ENCODE data around the gene PRKCA. TPM values are rescaled to one million over a fixed set of nuclear protein-coding genes. Genes with fewer than 3 reads are reported as not detected.

The PRKCA gene
- total and polyA plus RNA-seq, 4 donors = 3.0 to 14.1 (median 5.4) TPM

GRCh38 chr17:66793814-66794213, 491.4 kb downstream of the PRKCA start:
- no peak for TF ChIP-seq RAD21 (IDR thresholded peaks at IDR 0.05)
- no peak for TF ChIP-seq NR2F2 (IDR thresholded peaks at IDR 0.05)
- no peak overlapping the region for H3K4me3 ChIP-seq (ENCODE audit: low read depth in 1 of 3, low read length in 3 of 3)
- peaks cover 0 to 8% (median 3%) of the 10 kb centered on the region in 4 donors for H3K4me1 ChIP-seq (ENCODE audit: control insufficient read depth in 4 of 4, insufficient read depth in 4 of 4, low read length in 3 of 4)
- H3K9ac ChIP-seq (ENCODE audit: low read depth in 1 of 2, low read length in 2 of 2) = no peak overlapping the region
- DNase-seq (ENCODE audit: low spot score) = no peak
- H3K27ac ChIP-seq (ENCODE audit: low read depth in 1 of 2, low read length in 2 of 2) = no peak overlapping the region
- no peaks in the 10 kb centered on the region for H3K27me3 ChIP-seq (ENCODE audit: control insufficient read depth in 4 of 4, insufficient read depth in 4 of 4, low read length in 3 of 4)
- H3K36me3 ChIP-seq (ENCODE audit: control insufficient read depth in 4 of 4, insufficient read depth in 3 of 4, low read depth in 1 of 4, low read length in 3 of 4) = peaks cover 0 to 25% (median 9%) of the 10 kb centered on the region in 4 donors
- 75% methylated on average over 3 of the region's 3 CpGs for WGBS
- no peaks in the 10 kb centered on the region for H3K9me3 ChIP-seq (ENCODE audit: control insufficient read depth in 4 of 4, low read length in 3 of 4)

DNA sequence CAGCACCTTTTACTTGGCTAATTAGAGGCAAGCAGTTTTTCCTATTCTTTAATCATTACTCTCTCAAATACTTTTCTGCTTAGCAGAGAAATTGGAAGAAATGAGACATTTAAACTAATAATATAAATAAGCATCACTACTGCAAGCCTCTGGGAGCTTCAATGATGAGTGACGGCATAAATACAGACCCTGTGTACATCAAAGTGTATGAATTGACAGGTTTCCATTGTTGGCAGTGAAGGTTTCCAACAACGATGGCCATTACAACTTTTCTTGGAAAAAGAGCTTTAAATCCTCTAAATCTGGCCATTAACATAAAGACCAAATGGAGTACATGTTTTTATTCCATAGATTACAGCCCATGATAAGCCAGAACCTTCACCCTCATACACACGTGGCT, 493.1 kb downstream of the PRKCA start:
- no peak overlapping the region for H3K27ac ChIP-seq (ENCODE audit: low read depth in 1 of 2, low read length in 2 of 2)
- H3K27me3 ChIP-seq (ENCODE audit: control insufficient read depth in 4 of 4, insufficient read depth in 4 of 4, low read length in 3 of 4) = no peaks in the 10 kb centered on the region
- H3K4me3 ChIP-seq (ENCODE audit: low read depth in 1 of 3, low read length in 3 of 3) = no peak overlapping the region
- 94% methylated on average over 3 of the region's 3 CpGs for WGBS
- no peaks in the 10 kb centered on the region for H3K9me3 ChIP-seq (ENCODE audit: control insufficient read depth in 4 of 4, low read length in 3 of 4)
- peaks cover 0 to 13% (median 5%) of the 10 kb centered on the region in 4 donors for H3K36me3 ChIP-seq (ENCODE audit: control insufficient read depth in 4 of 4, insufficient read depth in 3 of 4, low read depth in 1 of 4, low read length in 3 of 4)
- H3K9ac ChIP-seq (ENCODE audit: low read depth in 1 of 2, low read length in 2 of 2) = no peak overlapping the region
- H3K4me1 ChIP-seq (ENCODE audit: control insufficient read depth in 4 of 4, insufficient read depth in 4 of 4, low read length in 3 of 4) = peaks cover 0 to 8% (median 3%) of the 10 kb centered on the region in 4 donors
- DNase-seq (ENCODE audit: low spot score) = no peak
- TF ChIP-seq EGR1 (IDR thresholded peaks at IDR 0.05; ENCODE audit: low read depth in 2 of 2) (no peak), HNF4G (IDR thresholded peaks at IDR 0.05) (no peak), FOXA2 (IDR thresholded peaks at IDR 0.05) (no peak), RXRA (IDR thresholded peaks at IDR 0.05) (no peak), ATF3 (IDR thresholded peaks at IDR 0.05) (no peak), RAD21 (IDR thresholded peaks at IDR 0.05) (no peak), GABPA (IDR thresholded peaks at IDR 0.05 in 1 of 2, conservative IDR thresholded peaks at IDR 0.05 in 1 of 2) (no peak), SP1 (IDR thresholded peaks at IDR 0.05) (no peak), HNF4A (conservative IDR thresholded peaks at IDR 0.05) (no peak), NR2F2 (IDR thresholded peaks at IDR 0.05) (no peak), ZBTB33 (IDR thresholded peaks at IDR 0.05) (no peak)
- TF ChIP-seq, protein P1, sequence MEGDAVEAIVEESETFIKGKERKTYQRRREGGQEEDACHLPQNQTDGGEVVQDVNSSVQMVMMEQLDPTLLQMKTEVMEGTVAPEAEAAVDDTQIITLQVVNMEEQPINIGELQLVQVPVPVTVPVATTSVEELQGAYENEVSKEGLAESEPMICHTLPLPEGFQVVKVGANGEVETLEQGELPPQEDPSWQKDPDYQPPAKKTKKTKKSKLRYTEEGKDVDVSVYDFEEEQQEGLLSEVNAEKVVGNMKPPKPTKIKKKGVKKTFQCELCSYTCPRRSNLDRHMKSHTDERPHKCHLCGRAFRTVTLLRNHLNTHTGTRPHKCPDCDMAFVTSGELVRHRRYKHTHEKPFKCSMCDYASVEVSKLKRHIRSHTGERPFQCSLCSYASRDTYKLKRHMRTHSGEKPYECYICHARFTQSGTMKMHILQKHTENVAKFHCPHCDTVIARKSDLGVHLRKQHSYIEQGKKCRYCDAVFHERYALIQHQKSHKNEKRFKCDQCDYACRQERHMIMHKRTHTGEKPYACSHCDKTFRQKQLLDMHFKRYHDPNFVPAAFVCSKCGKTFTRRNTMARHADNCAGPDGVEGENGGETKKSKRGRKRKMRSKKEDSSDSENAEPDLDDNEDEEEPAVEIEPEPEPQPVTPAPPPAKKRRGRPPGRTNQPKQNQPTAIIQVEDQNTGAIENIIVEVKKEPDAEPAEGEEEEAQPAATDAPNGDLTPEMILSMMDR (IDR thresholded peaks at IDR 0.05; ENCODE audit: low read depth, low read length, missing input control) = no peak
- TF ChIP-seq, protein P2, sequence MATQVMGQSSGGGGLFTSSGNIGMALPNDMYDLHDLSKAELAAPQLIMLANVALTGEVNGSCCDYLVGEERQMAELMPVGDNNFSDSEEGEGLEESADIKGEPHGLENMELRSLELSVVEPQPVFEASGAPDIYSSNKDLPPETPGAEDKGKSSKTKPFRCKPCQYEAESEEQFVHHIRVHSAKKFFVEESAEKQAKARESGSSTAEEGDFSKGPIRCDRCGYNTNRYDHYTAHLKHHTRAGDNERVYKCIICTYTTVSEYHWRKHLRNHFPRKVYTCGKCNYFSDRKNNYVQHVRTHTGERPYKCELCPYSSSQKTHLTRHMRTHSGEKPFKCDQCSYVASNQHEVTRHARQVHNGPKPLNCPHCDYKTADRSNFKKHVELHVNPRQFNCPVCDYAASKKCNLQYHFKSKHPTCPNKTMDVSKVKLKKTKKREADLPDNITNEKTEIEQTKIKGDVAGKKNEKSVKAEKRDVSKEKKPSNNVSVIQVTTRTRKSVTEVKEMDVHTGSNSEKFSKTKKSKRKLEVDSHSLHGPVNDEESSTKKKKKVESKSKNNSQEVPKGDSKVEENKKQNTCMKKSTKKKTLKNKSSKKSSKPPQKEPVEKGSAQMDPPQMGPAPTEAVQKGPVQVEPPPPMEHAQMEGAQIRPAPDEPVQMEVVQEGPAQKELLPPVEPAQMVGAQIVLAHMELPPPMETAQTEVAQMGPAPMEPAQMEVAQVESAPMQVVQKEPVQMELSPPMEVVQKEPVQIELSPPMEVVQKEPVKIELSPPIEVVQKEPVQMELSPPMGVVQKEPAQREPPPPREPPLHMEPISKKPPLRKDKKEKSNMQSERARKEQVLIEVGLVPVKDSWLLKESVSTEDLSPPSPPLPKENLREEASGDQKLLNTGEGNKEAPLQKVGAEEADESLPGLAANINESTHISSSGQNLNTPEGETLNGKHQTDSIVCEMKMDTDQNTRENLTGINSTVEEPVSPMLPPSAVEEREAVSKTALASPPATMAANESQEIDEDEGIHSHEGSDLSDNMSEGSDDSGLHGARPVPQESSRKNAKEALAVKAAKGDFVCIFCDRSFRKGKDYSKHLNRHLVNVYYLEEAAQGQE (IDR thresholded peaks at IDR 0.05) = no peak
- TF ChIP-seq, protein P3, sequence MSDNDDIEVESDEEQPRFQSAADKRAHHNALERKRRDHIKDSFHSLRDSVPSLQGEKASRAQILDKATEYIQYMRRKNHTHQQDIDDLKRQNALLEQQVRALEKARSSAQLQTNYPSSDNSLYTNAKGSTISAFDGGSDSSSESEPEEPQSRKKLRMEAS (IDR thresholded peaks at IDR 0.05) = no peak

Data from liver (tissue), 9 donors.